Measurements from ENCODE around the gene EEIG1.
"Not testable (repeated sequence)": the region's sequence is repeated elsewhere in the genome, so short reads cannot be mapped to it uniquely, and the experiment has no call there.

The EEIG1 gene

DNA sequence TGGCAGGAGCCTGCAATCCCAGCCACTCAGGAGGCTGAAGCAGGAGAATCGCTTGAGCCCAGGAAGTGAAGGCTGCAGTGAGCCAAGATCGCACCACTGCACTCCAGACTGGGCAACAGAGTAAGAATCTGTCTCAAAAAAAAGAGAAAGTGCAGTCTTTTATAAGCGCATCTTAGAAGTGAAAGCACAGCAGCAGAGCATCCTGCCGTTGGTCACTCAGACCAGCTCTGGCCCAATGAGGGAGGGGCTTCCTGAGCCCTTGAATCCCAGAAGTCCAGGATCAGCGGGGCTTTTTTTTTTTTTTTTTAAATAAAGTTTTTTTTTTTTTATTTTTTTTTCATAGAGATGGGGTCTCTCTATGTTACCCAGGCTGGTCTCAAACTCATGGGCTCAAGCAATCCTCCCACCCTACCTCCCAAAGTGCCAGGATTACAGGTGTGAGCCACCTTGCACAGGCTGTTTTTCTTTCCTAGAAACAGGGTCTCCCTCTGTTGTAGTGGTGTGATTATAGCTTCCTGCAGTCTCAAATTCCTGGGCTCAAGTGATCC lies 44.0 kb upstream of the EEIG1 start:
- TF ChIP-seq, protein P1, sequence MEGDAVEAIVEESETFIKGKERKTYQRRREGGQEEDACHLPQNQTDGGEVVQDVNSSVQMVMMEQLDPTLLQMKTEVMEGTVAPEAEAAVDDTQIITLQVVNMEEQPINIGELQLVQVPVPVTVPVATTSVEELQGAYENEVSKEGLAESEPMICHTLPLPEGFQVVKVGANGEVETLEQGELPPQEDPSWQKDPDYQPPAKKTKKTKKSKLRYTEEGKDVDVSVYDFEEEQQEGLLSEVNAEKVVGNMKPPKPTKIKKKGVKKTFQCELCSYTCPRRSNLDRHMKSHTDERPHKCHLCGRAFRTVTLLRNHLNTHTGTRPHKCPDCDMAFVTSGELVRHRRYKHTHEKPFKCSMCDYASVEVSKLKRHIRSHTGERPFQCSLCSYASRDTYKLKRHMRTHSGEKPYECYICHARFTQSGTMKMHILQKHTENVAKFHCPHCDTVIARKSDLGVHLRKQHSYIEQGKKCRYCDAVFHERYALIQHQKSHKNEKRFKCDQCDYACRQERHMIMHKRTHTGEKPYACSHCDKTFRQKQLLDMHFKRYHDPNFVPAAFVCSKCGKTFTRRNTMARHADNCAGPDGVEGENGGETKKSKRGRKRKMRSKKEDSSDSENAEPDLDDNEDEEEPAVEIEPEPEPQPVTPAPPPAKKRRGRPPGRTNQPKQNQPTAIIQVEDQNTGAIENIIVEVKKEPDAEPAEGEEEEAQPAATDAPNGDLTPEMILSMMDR (IDR thresholded peaks at IDR 0.05; ENCODE audit: low read depth, low read length), result no peak
- no peak for DNase-seq
- no peaks in the 10 kb centered on the region for H3K4me1 ChIP-seq
- H3K4me3 ChIP-seq (ENCODE audit: low read depth, low read length), result no peak overlapping the region
- no peaks in the 10 kb centered on the region for H3K27me3 ChIP-seq
- H3K9me3 ChIP-seq, result no peaks in the 10 kb centered on the region
- H3K36me3 ChIP-seq, result no peaks in the 10 kb centered on the region

DNA sequence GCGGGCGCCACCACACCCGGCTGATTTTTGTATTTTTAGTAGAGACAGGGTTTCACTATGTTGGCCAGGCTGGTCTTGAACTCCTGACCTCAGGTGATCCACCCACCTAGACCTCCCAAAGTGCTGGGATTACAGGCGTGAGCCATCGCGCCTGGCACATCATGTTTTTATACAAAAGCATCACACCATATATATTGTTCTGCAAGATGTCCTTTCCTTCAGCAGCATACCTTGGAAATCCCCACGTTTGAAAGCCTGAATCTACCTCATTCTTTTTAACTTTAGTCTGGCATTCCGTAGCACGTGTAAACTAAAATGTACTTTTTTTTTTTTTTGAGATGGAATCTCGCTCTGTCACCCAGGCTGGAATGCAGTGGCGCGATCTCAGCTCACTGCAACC lies 42.9 kb upstream of the EEIG1 start:
- H3K4me1 ChIP-seq; H3K27me3 ChIP-seq; H3K36me3 ChIP-seq; DNase-seq; H3K4me3 ChIP-seq (ENCODE audit: low read depth, low read length); H3K9me3 ChIP-seq: not testable (repeated sequence)

- H3K4me3 ChIP-seq (ENCODE audit: low read depth, low read length), result no peak overlapping the region
- H3K27me3 ChIP-seq, result no peaks in the 10 kb centered on the region
- TF ChIP-seq, protein P1 (IDR thresholded peaks at IDR 0.05; ENCODE audit: low read depth, low read length), result no peak
- no peaks in the 10 kb centered on the region for H3K4me1 ChIP-seq
- no peak for DNase-seq
- no peaks in the 10 kb centered on the region for H3K9me3 ChIP-seq
- H3K36me3 ChIP-seq, result no peaks in the 10 kb centered on the region
Observed at GRCh38 chr9:128022886-128023285, 42.1 kb upstream of the EEIG1 start.

- no peaks in the 10 kb centered on the region for H3K9me3 ChIP-seq
- no peak overlapping the region for H3K4me3 ChIP-seq (ENCODE audit: low read depth, low read length)
- H3K36me3 ChIP-seq, result no peaks in the 10 kb centered on the region
- no peaks in the 10 kb centered on the region for H3K4me1 ChIP-seq
- DNase-seq, result no peak
- H3K27me3 ChIP-seq, result no peaks in the 10 kb centered on the region
- TF ChIP-seq, protein P1 (IDR thresholded peaks at IDR 0.05; ENCODE audit: low read depth, low read length), result no peak
Observed at GRCh38 chr9:128021098-128021497, 40.3 kb upstream of the EEIG1 start.

DNA sequence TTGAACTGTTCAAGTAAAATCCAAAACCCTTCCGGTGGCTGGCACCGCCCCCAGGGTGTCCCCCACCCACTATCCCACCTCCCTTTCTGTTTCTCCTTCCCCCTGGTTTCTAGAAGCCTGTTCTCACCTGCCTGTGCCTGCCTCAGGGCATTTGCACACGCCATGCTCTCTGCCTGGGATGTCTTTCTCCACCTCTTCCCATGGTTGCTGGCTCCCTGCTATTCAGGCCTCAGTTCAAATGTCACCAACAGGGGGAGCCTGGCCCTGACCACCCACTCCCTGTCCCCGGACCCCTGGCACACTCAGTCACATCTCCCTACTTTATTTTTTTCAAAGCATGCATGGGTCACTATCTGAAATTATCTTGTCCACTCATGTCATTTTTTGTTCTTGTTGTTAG lies 39.9 kb upstream of the EEIG1 start:
- Histone ChIP-seq H3K36me3 (no peaks in the 10 kb centered on the region), H3K4me1 (no peaks in the 10 kb centered on the region), H3K27me3 (no peaks in the 10 kb centered on the region), H3K9me3 (no peaks in the 10 kb centered on the region), H3K4me3 (ENCODE audit: low read depth, low read length) (no peak overlapping the region)
- DNase-seq, result no peak
- TF ChIP-seq, protein P1 (IDR thresholded peaks at IDR 0.05; ENCODE audit: low read depth, low read length), result peak; percentile 44

GRCh38 chr9:128015696-128016095 lies 34.9 kb upstream of the EEIG1 start:
- no peaks in the 10 kb centered on the region for H3K9me3 ChIP-seq
- no peak for DNase-seq
- H3K36me3 ChIP-seq, result no peaks in the 10 kb centered on the region
- H3K27me3 ChIP-seq, result no peaks in the 10 kb centered on the region
- H3K4me3 ChIP-seq (ENCODE audit: low read depth, low read length), result no peak overlapping the region
- H3K4me1 ChIP-seq, result no peaks in the 10 kb centered on the region
- TF ChIP-seq, protein P1 (IDR thresholded peaks at IDR 0.05; ENCODE audit: low read depth, low read length), result no peak
